B cell (primary cell): ENCODE measurements around the gene PNKP. TPM values are rescaled to one million over a fixed set of nuclear protein-coding genes. Genes with fewer than 3 reads are reported as not detected.
A peak's percentile ranks its signal among the peaks of the same experiment; 100 is the strongest.

ENCODE experiments used
- ATAC-seq: fragments of 200-7000 bp; cut with Tn5 transposase; one replicate; pipeline ENCODE4 v1.10.0; 2021; ENCODE audit warnings: low read depth, mild to moderate bottlenecking, moderate number of reproducible peaks, moderate library complexity
- CTCF ChIA-PET: fragments of 350-600 bp; sonication (Branson Sonifier 250); formaldehyde crosslinking; loops from one replicate; lab custom pipeline; 2021; ENCODE audit warnings: antibody characterized with exemption, inconsistent platforms; lab: Charles Lee
- POLR2A ChIA-PET: fragments of 350-600 bp; sonication (Branson Sonifier 250); formaldehyde crosslinking; loops from one replicate; lab custom pipeline; 2021; ENCODE audit warnings: antibody characterized with exemption; lab: Charles Lee
- DNase-seq: peaks from one replicate; pipeline ENCODE4 v3.0.0; 2013
- H2AFZ ChIP-seq: 2 replicates; pipeline ENCODE4 v1.6.1; 2012; ENCODE audit warnings: mild to moderate bottlenecking, low read depth, low read length; ENCODE audit not compliant: insufficient read depth, poor library complexity, severe bottlenecking
- H3K27ac ChIP-seq, 2 donors: 1 replicate in 1 of 2; 2 replicates in 1 of 2; pipeline ENCODE4 v1.5.1; 2012 to 2013; ENCODE audit warnings: low read length in 2 of 2, mild to moderate bottlenecking in 2 of 2, moderate library complexity in 1 of 2
- H3K27me3 ChIP-seq, 4 experiments: fragments of 200-600 bp in 1 of 4; sonication (generic) in 1 of 4; replicated peaks in 1 of 4; 1 replicate in 2 of 4; 2 replicates in 2 of 4; pipeline versions ENCODE4 v1.6.1 to v1.7.0; 2013 to 2016; ENCODE audit warnings: low read length in 3 of 4, mild to moderate bottlenecking in 2 of 4, mixed read lengths in 1 of 4, moderate library complexity in 1 of 4; ENCODE audit not compliant: insufficient read depth in 4 of 4, control insufficient read depth in 3 of 4; ENCODE audit errors: control extremely low read depth in 1 of 4
- H3K36me3 ChIP-seq, 2 experiments: replicated peaks in 1 of 2; 1 replicate in 1 of 2; 2 replicates in 1 of 2; pipeline versions ENCODE4 v1.6.1 to v1.7.1; 2013; ENCODE audit warnings: low read length in 1 of 2; ENCODE audit not compliant: insufficient read depth in 2 of 2, control insufficient read depth in 1 of 2; ENCODE audit errors: control extremely low read depth in 1 of 2, extremely low read depth in 1 of 2
- H3K4me1 ChIP-seq, 2 donors: fragments of 200-600 bp in 1 of 2; sonication (generic) in 1 of 2; 1 replicate in 1 of 2; 2 replicates in 1 of 2; pipeline versions ENCODE4 v1.5.1 to v1.6.1; 2013 to 2017; ENCODE audit warnings: low read length in 2 of 2; ENCODE audit not compliant: control insufficient read depth in 2 of 2, insufficient read depth in 2 of 2
- H3K4me2 ChIP-seq: replicated peaks from 2 replicates; pipeline ENCODE3; 2012; ENCODE audit warnings: mild to moderate bottlenecking, low read depth, low read length; ENCODE audit not compliant: poor library complexity, severe bottlenecking
- H3K4me3 ChIP-seq, 5 experiments: fragments of 200-600 bp in 1 of 5; sonication (generic) in 1 of 5; 1 replicate in 3 of 5; 2 replicates in 2 of 5; pipeline versions ENCODE4 v1.5.1 to v1.7.0; 2011 to 2016; ENCODE audit warnings: low read length in 4 of 5, mild to moderate bottlenecking in 4 of 5, low read depth in 2 of 5, control low read depth in 1 of 5, moderate library complexity in 1 of 5; ENCODE audit not compliant: insufficient read depth in 1 of 5; ENCODE audit errors: control extremely low read depth in 1 of 5, extremely low read depth in 1 of 5
- H3K79me2 ChIP-seq: fragments of 200-600 bp; sonication (generic); one replicate; pipeline ENCODE4 v1.6.0; 2016; ENCODE audit warnings: low read length; ENCODE audit not compliant: control insufficient read depth, insufficient read depth
- H3K9ac ChIP-seq: fragments of 200-600 bp; sonication (generic); 2 replicates; pipeline ENCODE4 v1.6.1; 2017; ENCODE audit warnings: mild to moderate bottlenecking, low read length, moderate library complexity
- H3K9me3 ChIP-seq, 3 donors: one replicate each; pipeline versions ENCODE4 v1.6.1 to v1.7.1; 2013; ENCODE audit warnings: low read length in 2 of 3; ENCODE audit not compliant: control insufficient read depth in 2 of 3, insufficient read depth in 1 of 3; ENCODE audit errors: control extremely low read depth in 1 of 3
- H4K20me1 ChIP-seq: 2 replicates; pipeline ENCODE4 v1.6.0; 2012; ENCODE audit warnings: mild to moderate bottlenecking, low read length; ENCODE audit not compliant: insufficient read depth, control insufficient read depth, poor library complexity, severe bottlenecking
- H3K27ac Mint-ChIP-seq: one replicate; pipeline ENCODE4 v1.8.0; 2021; ENCODE audit warnings: mixed read lengths
- H3K27me3 Mint-ChIP-seq: one replicate; pipeline ENCODE4 v1.8.0; 2021; ENCODE audit warnings: mixed read lengths
- H3K4me1 Mint-ChIP-seq: one replicate; pipeline ENCODE4 v1.8.0; 2021; ENCODE audit warnings: mixed read lengths
- H3K4me3 Mint-ChIP-seq: one replicate; pipeline ENCODE4 v1.8.0; 2021; ENCODE audit warnings: mixed read lengths
- H3K9me3 Mint-ChIP-seq: one replicate; pipeline ENCODE4 v1.8.0; 2022; ENCODE audit warnings: mixed read lengths; ENCODE audit not compliant: insufficient read depth
- CTCF ChIP-seq: fragments of 200-600 bp; IDR thresholded peaks from one replicate; pipeline ENCODE4 v1.8.0; 2022; ENCODE audit warnings: antibody characterized with exemption, mild to moderate bottlenecking
- EZH2 ChIP-seq: IDR thresholded peaks from 2 replicates; pipeline ENCODE4 v1.6.1; 2012; ENCODE audit warnings: borderline replicate concordance, low read depth, mild to moderate bottlenecking, moderate library complexity, low read length; ENCODE audit not compliant: insufficient read depth, poor library complexity, severe bottlenecking
- WGBS: methylation state at CpG from one replicate; pipeline ENCODE4 v1.1.5; 2013; ENCODE audit warnings: missing lambda C conversion rate; ENCODE audit not compliant: insufficient coverage; 5-methylcytosine and 5-hydroxymethylcytosine counted together
- intact Hi-C: fragments of 100-400 bp; cut with micrococcal nuclease; formaldehyde crosslinking; loops from one replicate; pipeline ENCODE4 v1.10.0; 2022
- polyA plus RNA-seq: library from polyadenylated mRNA; depleted of rRNA; stranded (reverse); fragments of >200 nt; gene quantifications from 2 replicates; pipeline ENCODE4 v1.2.3, GENCODE V29; 2012
- total RNA-seq, 2 donors: library from RNA; stranded (reverse); fragments of 120-200 nt in 1 of 2; gene quantifications; 1 replicate in 1 of 2; 2 replicates in 1 of 2; pipeline versions ENCODE4 v1.2.3 to v1.2.4, GENCODE V29; 2013 to 2022

PNKP gene
- total and polyA plus RNA-seq, 2 donors (not counting 1 experiment from before 2014, with no cell fraction given): 173 to 274 TPM

DNA sequence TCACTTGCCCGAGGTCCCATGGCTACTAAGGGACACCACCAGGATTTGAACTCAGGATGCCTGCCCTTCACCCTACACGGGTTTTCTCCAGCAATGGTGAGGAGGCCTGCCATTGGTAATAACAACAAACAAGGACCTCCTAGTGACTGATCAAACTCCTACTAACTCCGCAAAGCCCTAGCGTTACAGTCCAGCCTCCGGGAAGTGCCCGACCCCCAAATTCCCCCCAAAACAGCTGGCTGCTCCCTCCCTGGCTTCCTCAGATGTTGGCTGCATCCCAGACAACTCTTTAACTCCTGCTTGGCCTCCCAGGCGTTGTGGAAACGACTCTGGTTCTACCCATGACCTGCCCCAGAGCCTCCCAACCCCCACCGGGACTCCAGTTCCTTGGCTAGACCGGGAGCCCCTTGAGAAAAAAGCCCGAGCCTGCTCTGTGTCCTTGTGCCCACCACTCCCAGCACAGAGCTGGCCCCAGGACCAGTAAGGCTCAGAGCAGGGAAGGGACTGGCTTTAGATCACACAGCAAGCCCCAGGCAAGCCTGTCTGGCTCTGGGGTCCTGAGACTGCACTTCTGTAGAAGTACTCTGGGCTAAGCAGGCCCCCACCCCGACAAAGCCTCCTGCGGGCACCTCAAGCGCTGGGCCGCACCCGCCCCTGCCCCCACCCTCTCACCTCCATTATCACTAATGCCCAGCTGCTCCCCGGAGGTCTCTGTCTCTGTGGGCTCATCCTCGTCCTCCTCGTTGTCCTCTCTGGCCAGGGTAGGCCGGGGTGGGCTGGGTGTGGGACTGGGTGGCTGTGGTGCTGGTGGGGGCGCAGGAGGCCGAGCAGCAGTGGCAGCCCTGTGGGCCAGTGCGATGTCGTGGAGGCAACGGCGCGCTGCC, 5.1 kb upstream of the PNKP start:
- 94% methylated on average over 16 of the region's 27 CpGs for WGBS
- Histone ChIP-seq H4K20me1 (no peaks in the 10 kb centered on the region), H3K9ac (no peak overlapping the region), H3K4me2 (no peak overlapping the region), H3K27ac (no peak overlapping the region), H3K9me3 (peaks cover 0 to 18% (median 0%) of the 10 kb centered on the region in 3 donors), H2AFZ (no peak overlapping the region), H3K4me3 (no peak overlapping the region), H3K79me2 (peaks cover 27% of the 10 kb centered on the region), H3K36me3 (peaks cover 0 to 3% of the 10 kb centered on the region in 2 experiments), H3K4me1 (peaks cover 27 to 38% of the 10 kb centered on the region in 2 donors), H3K27me3 (no peaks in the 10 kb centered on the region)
- no peak for DNase-seq
- ChIA-PET CTCF (no interaction called here), POLR2A (interaction anchor here (0.5 to 0.6 kb wide), 2 partner anchors 56 to 64 kb away, joined by 3 to 4 read pairs; no protein-coding TSS in a partner anchor)
- intact Hi-C loops: no loop called here
- Mint-ChIP-seq H3K4me3 (peak overlapping the region; percentile 62), H3K4me1 (peaks cover 28% of the 10 kb centered on the region), H3K9me3 (no peaks in the 10 kb centered on the region), H3K27ac (no peak overlapping the region), H3K27me3 (no peaks in the 10 kb centered on the region)
- ATAC-seq: no peak
- TF ChIP-seq CTCF (no peak), EZH2 (no peak)
